Suppressor macrophage (primary cell): ENCODE measurements around the gene CADM1.
"Not testable (repeated sequence)": the region's sequence is repeated elsewhere in the genome, so short reads cannot be mapped to it uniquely, and the experiment has no call there.

Experiments used
- DNase-seq, 4 experiments: peaks; one replicate each; pipeline ENCODE4 v3.0.0-alpha.2; 2020 to 2022

Gene CADM1

GRCh38 chr11:115476463-115477286, 27.5 kb downstream of the CADM1 start:
- no peak for DNase-seq

- no peak for DNase-seq
Observed at GRCh38 chr11:115475564-115475963, 28.7 kb downstream of the CADM1 start.

- not testable (repeated sequence) for DNase-seq
Observed at GRCh38 chr11:115474306-115474705, 29.9 kb downstream of the CADM1 start.

GRCh38 chr11:115473167-115473566, 31.0 kb downstream of the CADM1 start:
- no peak for DNase-seq

GRCh38 chr11:115471367-115471766, 32.8 kb downstream of the CADM1 start:
- DNase-seq = peak in 2 of 4 experiments; percentile 4 to 16

- DNase-seq = no peak
Observed at GRCh38 chr11:115470928-115471327, 33.3 kb downstream of the CADM1 start.

- DNase-seq = peak in 2 of 4 experiments; percentile 41 to 55
Observed at GRCh38 chr11:115469361-115469760, 34.9 kb downstream of the CADM1 start.

GRCh38 chr11:115466122-115466521, 38.1 kb downstream of the CADM1 start:
- no peak for DNase-seq

GRCh38 chr11:115464269-115464668, 39.9 kb downstream of the CADM1 start:
- no peak for DNase-seq

- DNase-seq = no peak
Observed at GRCh38 chr11:115463606-115464005, 40.6 kb downstream of the CADM1 start.

GRCh38 chr11:115462757-115463156, 41.5 kb downstream of the CADM1 start:
- no peak for DNase-seq

GRCh38 chr11:115462004-115462541, 42.1 kb downstream of the CADM1 start:
- DNase-seq = no peak

- no peak for DNase-seq
Observed at GRCh38 chr11:115460512-115460911, 43.7 kb downstream of the CADM1 start.

GRCh38 chr11:115459563-115459962, 44.7 kb downstream of the CADM1 start:
- DNase-seq = no peak

GRCh38 chr11:115458877-115459276, 45.3 kb downstream of the CADM1 start:
- DNase-seq = no peak

GRCh38 chr11:115456019-115456418, 48.2 kb downstream of the CADM1 start:
- DNase-seq = no peak

GRCh38 chr11:115455613-115456012, 48.6 kb downstream of the CADM1 start:
- no peak for DNase-seq

GRCh38 chr11:115454525-115454924, 49.7 kb downstream of the CADM1 start:
- no peak for DNase-seq

- DNase-seq = no peak
Observed at GRCh38 chr11:115453693-115454490, 50.3 kb downstream of the CADM1 start.

- DNase-seq = no peak
Observed at GRCh38 chr11:115452241-115452640, 52.0 kb downstream of the CADM1 start.

- DNase-seq = no peak
Observed at GRCh38 chr11:115450519-115450918, 53.7 kb downstream of the CADM1 start.

GRCh38 chr11:115447273-115447864, 56.8 kb downstream of the CADM1 start:
- no peak for DNase-seq

- DNase-seq = no peak
Observed at GRCh38 chr11:115446214-115446613, 58.0 kb downstream of the CADM1 start.
